HG02981 (cell line): ENCODE results near the gene CNIH3.

ENCODE experiments used
- ATAC-seq: cut with Tn5 transposase; IDR thresholded peaks from one replicate; pipeline ENCODE4 v1.9.1; 2021; ENCODE audit warnings: mild to moderate bottlenecking, moderate library complexity; ENCODE audit not compliant: unreplicated experiment

The CNIH3 gene

DNA sequence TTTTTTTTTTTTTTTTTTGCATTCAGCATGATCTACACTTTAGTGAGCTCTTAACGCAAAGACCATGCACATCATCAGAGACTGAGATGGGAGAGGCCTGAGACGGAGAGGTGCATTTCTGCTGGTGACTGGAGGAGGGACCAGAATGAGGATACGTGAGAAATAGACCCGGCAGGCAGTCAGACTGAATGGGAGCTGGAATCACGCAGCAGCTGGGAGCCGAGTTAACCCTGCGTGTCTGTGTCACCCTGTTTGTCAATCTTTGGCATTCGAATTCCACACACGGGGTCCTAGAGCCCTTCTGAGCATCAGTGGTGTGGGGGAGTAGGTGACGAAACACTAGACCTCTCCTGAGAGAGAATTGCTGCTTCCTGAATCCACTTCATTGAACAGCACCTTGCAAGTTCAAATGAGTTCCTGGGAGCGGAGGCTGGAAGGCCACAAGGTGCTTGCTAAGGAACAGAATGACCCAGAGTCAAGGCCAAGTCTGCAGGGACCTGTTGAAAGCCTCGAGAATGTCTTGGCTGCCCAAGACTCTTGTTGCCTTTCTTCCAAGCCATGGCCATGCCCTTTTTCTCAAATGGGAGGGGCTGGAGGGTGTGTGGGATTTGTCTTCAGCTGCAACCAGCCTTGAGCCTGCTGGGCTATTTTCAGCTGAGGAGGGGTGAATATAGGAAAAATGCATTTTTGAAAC is 123.3 kb downstream of the CNIH3 start:
- ATAC-seq = peak; percentile 1

DNA sequence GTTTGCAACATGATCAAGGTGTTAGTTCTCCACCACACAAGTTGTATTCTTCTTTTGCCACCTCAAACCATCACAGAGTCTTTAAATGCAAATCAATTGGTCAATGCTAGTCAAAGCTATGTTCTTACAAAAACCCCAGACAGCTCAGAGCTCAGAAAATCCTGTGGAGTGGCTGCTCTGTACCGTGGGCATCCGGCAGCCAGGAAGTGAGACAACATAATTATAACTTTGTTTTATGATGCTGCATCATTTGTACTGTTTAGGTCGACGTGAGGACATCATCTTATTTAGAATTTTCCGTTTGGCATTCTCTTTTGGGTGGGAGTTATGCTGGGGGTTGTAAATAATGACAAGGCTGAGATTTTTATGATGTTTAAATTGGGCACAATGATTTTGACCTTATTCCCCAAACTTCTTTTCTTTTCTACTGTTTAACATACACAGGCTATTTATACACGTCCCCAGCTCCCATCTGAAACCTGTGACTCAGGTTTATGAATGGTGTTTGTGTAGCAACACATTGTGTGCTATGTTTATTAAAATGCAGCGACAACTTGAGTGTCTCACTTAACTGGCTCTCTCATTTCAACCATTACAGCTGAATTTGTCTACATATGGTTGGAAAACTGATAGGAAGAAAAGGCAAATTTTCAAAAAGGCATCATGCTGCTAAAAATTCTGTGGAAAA is 124.0 kb downstream of the CNIH3 start:
- peak; percentile 88 for ATAC-seq

DNA sequence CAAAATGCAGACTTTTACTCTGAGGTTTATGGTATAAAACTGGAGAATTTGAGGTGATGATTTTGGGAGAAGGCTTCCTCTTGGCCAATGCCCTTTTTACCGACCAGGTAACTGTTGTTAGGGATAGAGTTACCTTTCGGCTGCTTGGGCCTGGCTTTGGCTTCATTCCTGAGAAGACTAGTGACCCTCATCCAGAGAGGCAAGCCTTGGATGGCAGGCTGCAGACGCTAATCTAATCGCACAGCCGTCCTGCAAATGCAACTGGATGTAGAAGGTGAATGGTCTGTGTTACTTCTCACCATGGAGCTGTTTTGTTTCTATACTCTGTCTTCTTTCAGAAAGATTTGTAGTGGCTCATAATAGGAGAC is 124.6 kb downstream of the CNIH3 start:
- no peak for ATAC-seq

DNA sequence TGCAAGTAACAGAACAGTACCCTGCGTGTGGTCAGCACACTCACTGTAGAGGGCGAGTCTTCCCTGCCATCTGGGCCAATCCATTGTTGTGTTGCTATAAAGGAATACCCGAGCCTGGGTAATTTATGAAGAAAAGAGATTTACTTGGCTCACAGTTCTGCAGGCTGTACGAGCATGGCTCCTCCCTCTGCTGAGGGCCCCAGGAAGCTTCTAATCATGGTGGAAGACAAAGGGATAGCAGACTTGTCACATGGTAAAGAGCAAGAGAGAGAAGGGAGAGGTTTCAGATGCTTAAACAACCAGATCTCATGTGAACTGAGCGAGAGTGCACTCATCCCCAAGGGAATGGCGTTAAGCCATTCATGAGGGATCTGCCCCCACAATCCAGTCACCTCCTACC is 126.2 kb downstream of the CNIH3 start:
- ATAC-seq = no peak

DNA sequence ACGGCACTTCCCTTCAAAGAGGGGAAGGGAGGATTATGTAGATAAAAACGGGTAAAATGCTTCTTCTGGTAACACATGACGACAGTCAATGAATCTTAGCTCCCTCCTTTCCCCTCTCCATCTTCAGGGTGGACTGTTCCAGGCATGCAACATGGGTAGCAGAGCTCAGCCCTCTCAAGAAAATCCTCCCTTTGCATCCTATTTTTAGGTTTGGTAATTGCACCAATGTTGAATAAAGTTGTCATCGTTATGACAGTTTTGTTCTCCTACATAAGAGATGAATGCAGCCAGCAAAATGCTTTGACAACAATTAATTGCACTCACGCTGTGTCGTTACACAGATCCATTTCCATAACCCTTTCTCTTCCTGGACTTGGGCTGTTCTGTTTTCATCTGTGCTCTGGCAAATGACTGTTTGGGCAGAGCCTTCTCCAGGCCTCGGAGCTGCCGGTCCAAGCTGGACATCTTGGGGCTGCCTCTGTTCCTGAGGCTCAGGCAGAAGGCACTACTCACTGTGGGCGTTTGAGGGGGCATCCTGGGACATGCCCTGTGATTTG is 127.6 kb downstream of the CNIH3 start:
- ATAC-seq = no peak

DNA sequence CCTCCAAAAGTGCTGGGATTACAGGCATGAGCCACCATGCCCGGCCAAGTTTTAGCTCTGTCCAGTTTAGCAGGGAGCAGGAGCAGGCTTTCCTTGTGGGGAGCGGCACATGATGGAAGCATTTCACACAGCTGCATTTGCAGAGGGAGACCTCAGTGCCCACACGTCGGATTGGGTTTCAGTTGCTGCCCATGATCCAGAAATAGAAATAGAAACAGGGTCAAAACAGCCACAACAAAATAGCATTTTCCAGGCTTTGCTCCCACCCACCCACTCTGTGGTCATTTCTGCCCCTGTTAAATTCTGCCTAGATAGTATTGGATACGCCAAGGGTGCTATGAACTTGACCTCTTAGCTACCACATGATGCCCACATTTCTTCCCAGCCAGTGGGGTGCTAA is 128.4 kb downstream of the CNIH3 start:
- ATAC-seq = no peak

DNA sequence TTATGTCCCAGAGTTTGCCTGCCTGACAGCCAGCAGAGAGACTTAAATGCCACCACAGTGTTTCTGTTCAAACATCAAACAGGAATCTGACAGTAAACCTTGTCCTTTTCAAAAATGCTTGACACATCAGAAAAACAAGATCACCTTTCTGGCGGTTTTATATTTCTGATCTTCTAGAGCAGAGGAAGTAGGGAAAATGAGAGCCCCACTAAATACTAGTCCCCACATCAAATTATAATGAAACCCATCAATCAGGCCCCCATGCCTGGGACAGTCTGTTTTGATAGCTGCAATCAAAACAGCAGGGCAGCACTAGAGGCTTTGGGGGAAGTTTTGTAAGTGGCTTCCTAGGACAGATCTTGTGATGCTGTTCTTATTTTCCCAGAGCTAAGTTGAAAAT is 129.3 kb downstream of the CNIH3 start:
- ATAC-seq = no peak

DNA sequence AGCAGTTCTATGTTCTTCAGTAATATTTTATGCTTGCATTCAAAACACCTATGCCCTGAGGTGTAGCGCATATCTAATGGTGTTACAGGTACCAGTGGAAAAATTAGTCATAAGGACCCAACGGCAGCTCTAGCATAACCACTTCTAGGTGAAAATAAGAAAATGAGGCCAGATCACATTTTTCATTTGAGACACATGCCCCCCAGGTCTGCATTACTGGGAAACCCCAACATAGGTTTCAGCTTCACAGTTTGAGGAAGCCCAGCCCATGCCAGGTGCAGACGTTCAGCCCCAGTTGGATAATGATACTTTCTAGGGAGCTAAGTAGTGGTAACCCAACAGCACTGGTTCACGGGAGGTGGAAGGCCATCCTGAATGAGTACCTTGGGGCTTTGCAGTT is 129.8 kb downstream of the CNIH3 start:
- peak; percentile 57 for ATAC-seq

DNA sequence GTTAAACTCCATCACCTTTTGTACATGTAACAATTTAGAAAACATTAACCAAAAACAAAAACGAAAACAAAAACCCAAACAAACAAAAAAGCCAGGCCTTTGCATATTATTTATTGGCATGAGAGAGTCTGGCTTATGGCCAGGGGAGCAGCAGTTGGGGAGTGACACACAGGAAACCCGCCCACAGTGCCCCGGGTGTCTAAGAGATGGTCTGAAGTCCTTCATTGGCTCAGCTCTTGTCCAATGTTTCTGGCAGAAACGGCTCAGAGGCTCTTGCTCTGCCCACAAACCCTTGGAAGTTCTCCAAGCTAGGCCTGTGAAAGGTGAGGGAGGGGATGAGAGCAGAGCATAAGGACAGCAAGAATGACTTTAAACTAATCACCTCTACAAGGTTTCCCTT is 131.5 kb downstream of the CNIH3 start:
- ATAC-seq = no peak

DNA sequence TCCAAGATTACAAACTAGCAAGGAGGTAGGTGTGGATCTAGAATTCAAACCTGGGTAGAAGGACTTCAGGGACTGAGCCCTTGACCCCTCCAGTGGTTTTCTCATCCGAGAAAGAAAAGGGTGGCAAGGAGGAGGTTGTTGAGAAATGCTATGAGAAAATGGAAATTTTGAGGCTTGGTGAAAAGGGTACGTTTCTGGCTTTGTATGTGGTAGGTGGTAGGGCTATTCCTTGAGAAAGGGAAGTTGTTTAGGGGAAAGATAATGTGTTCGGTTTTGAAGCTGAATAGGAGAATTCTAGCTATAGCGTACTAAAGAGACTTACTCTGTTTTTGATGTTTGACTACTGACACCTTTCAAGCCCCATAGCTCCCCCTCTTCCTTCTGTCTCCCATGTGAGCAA is 133.8 kb downstream of the CNIH3 start:
- no peak for ATAC-seq

DNA sequence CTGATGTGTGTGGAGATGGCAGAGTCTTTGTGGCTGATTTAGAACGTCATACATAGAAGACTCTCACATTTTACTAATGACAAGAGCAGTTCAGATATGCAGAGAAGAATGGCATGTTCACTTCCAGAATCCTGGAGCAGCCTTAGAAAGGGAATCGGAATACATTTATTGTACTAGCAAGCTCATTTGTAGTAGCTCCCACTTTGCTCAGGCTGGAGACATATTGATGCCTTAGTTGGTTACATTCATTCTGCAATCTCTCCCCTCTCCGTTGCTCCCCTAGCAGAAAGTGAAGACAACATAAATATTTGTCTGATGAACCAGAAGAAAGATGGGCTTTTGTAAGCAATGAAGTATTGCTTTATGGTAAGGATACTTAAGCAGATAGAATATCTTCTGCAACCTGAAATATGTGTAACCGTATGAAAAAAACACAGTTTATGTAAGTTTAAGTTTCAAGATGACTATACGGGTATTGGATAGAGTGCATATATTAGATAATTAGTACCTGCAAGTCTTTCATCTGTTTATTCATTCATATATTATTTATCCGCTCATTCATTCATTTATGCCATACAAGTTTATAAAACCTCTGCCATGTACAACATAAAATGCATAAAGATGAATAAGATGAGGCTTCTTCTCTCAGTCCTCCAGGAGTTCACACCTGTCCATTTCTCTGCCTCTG is 135.7 kb downstream of the CNIH3 start:
- no peak for ATAC-seq

DNA sequence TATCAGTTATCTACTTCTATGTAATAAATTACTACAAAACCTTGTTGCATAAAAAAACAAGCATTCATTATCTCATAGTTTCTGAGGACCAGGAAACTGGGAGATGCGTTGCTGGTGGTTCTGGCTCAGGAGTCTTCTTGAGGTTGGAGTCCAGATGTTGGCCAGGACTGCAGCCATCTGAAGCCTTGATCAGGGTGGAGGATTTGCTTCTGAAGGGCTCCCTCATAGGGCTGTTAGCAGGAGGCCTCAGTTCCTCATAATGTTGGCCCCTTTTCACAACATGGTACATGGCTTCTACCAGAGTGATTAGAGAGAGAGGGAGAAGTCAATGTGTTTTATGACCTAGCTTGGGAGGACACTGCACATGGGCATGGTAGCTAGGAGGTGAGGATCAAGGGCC is 137.4 kb downstream of the CNIH3 start:
- ATAC-seq = no peak

DNA sequence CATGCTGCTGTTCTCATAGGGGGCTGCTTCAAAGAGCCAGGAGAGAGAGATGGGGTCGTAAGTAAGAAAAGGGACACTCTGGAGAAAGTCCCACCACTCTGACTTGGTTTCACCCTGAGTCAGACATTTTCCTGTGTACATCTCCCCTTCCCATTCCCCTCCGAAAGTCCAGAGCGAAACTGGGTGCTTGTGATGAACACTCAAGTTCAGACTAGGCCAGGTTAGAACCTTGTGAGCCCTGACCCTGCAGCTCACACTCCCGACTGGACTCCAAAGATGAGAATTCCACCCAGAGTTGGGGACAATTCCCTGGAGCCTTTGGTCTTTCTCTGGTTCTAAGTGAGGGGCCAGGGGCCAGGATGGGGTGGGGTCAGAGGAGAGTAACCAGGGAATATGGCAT is 139.5 kb downstream of the CNIH3 start:
- ATAC-seq = no peak

DNA sequence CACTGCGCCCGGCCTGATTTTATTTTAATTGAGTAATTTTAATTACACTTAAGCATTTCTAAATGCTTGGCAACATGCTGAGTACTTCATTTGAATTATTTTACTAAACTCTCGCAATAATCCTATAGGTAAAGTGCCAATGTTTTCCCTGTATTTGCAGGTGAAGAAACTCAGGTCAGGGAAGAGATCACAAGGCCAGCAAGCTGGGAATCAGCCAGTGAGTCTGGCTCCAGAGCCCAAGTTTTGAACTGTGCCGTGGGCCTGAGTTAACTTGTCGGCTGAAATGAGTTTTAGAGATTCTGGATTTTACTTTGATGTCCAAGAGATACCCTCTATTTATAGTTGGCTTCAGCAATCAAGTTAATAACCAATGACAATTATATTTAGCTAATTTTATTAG is 141.4 kb downstream of the CNIH3 start:
- ATAC-seq = no peak

DNA sequence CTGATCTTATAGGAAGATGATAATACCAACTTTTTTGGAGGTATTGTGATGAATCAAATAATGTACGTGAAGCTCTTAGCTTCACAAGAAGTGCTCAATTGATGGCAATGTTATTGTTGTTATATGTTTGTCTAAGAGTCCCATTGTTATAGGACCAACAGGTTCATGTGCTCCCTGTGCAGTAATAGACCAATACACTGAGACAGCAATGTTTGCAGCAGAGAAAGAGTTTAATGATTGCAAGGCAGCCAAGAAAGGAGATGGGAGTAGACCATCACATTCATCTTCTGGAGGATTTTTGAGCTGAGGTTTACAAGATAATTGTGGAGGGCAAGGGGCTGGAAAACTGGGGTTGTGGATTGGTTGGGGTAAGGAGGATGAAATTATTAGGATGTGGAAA is 143.0 kb downstream of the CNIH3 start:
- ATAC-seq = no peak

DNA sequence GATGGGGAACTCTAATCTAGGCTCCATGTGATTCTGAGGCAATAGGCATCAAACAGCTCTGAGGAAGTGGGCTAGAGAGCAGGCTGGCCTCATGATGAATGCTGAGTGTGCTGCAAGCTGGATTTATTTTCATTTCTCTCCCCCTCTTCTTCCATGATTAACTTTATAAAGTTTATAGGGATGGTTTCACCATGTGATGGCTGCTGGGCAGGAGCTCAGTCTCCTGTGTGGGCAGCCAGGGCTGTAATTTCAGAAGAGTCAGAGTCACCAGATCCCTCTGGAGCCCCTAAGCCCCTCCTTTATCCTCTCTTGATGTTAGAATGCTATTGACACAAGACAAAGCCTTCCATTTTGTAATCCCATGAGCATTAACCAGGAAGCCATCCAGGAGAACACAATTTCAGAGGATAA is 143.6 kb downstream of the CNIH3 start:
- no peak for ATAC-seq

DNA sequence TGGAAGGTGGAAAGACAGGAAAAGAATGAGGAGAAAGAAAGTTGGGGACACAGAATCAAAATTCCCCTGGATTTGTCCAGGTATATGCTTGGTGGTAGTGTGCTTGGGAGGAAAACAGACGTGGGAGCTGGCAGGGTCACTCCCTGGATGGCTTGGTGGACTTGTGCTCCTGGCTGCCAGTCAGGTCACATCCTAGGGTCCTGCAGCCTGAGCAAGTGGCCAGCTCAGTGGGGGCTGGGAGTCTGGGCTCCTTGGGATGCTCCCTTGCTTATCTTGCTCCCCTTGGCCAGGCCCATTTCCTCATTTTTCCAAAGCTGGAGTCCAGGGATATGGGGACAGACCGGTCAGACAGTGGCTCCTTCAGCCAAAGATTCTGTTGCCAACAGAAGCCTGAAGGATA is 144.0 kb downstream of the CNIH3 start:
- no peak for ATAC-seq

DNA sequence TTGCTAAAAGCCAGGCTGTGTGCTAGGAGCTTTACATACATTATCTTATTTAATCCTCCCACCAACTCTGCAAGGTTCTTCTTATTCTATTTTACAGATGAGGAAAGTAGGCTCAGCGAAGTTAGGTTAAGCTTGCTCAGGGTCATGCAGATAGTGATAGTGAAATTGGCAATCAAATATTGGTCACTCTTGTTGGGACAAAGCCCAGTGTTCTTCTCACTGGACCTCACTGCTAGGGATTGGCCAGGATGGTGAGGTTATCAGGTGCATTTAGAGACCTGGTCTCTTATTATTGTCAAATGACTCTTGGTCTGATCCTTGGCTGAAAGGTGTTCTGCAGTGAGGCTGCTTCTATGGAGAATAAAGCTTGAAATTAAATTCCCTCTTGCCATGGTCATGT is 145.1 kb downstream of the CNIH3 start:
- ATAC-seq = no peak

DNA sequence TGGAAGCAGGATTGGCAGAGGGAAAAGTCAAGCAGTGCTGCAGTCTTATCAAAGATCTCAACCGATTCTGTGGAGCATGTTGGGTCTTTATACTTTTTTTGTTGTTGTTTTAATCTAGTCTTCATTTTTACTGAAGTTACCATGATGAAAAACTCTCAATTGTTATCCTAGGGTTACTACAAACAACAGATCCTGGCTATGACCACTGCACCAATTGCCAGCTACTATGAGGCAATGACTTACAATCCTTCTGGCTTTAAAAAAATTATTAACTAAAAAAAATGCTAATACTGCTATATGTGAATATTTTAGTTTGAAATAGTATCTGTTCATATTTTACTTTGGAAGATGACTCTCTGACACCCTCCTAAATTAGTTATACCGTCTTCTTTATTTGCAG is 145.9 kb downstream of the CNIH3 start:
- ATAC-seq = no peak

DNA sequence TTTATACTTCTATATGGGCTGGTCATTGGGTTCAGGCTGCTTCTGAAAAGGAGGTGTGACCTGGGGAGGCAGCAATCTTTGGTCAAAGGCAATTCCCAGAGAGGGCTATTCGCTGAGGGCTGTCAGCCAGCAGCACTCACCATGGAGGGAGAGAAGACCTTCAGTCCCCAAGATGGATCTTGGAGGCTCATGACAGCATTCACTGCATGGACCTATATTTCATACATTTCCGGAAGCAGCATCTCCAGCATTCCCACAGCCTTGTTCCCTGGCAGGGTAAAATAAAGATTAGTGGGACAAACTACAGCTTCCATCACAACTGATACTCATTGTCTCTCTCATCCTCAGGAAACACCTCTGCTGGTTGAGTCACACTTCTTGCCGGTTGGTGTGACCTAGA is 146.6 kb downstream of the CNIH3 start:
- no peak for ATAC-seq

DNA sequence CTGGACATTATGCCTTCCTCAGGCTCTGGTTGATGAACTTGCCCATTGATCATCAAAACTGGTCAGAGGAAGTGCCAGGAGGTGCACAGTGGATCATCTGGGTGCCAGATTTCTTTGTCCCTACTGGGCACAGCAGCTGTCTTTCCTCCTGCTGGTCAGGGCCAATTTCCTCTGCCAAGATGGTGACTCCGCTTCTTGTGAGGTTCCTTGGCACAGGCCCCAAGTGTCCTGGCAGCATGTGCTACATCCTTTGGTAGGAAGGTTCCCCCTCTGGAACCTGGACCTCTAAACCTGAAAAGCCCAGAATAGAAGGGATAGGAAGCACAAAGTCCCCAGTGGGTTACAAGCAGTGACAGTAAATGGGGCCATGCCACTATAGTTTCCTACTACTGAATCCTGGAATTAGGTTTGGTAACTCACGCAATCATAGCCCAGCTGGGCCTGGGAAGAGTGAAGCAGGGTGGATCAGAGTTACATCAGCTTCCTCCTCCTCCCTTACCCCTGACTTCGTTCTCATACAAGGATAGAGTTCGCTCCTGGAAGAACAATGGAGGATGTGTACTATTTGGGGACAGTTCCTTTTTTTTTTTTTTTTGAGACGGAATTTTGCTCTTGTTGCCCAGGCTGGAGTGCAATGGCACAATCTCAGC is 147.1 kb downstream of the CNIH3 start:
- ATAC-seq = no peak

DNA sequence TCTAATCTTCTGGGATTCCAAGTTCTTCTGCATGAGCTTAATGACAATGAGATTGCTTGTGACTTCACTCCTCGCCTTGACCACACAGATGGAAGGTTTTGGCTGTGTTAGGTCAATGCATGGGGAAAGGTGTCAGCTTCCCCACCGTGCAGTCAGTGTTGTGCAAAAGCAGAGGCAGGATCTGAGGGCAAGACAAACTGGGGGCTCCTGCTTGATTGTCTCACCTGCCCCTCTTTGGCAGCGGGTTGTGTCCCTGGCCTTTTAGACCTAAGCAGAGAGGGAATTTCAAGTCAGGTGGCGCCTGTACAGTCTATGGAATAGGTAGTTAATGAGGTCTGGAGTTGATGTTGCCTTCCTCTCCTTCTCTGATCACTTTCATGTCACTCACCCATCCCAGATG is 150.1 kb downstream of the CNIH3 start:
- no peak for ATAC-seq
